B cell (primary cell): ENCODE measurements around the gene LARGE1. TPM values are rescaled to one million over a fixed set of nuclear protein-coding genes. Genes with fewer than 3 reads are reported as not detected.

Experiments used
- ATAC-seq: fragments of 200-7000 bp; cut with Tn5 transposase; one replicate; pipeline ENCODE4 v1.10.0; 2021; ENCODE audit warnings: low read depth, mild to moderate bottlenecking, moderate number of reproducible peaks, moderate library complexity
- CTCF ChIA-PET: fragments of 350-600 bp; sonication (Branson Sonifier 250); formaldehyde crosslinking; loops from one replicate; lab custom pipeline; 2021; ENCODE audit warnings: antibody characterized with exemption, inconsistent platforms; lab: Charles Lee
- POLR2A ChIA-PET: fragments of 350-600 bp; sonication (Branson Sonifier 250); formaldehyde crosslinking; loops from one replicate; lab custom pipeline; 2021; ENCODE audit warnings: antibody characterized with exemption; lab: Charles Lee
- DNase-seq: peaks from one replicate; pipeline ENCODE4 v3.0.0; 2013
- H2AFZ ChIP-seq: 2 replicates; pipeline ENCODE4 v1.6.1; 2012; ENCODE audit warnings: mild to moderate bottlenecking, low read depth, low read length; ENCODE audit not compliant: insufficient read depth, poor library complexity, severe bottlenecking
- H3K27ac ChIP-seq, 2 donors: 1 replicate in 1 of 2; 2 replicates in 1 of 2; pipeline ENCODE4 v1.5.1; 2012 to 2013; ENCODE audit warnings: low read length in 2 of 2, mild to moderate bottlenecking in 2 of 2, moderate library complexity in 1 of 2
- H3K27me3 ChIP-seq, 4 experiments: fragments of 200-600 bp in 1 of 4; sonication (generic) in 1 of 4; replicated peaks in 1 of 4; 1 replicate in 2 of 4; 2 replicates in 2 of 4; pipeline versions ENCODE4 v1.6.1 to v1.7.0; 2013 to 2016; ENCODE audit warnings: low read length in 3 of 4, mild to moderate bottlenecking in 2 of 4, mixed read lengths in 1 of 4, moderate library complexity in 1 of 4; ENCODE audit not compliant: insufficient read depth in 4 of 4, control insufficient read depth in 3 of 4; ENCODE audit errors: control extremely low read depth in 1 of 4
- H3K36me3 ChIP-seq, 2 experiments: replicated peaks in 1 of 2; 1 replicate in 1 of 2; 2 replicates in 1 of 2; pipeline versions ENCODE4 v1.6.1 to v1.7.1; 2013; ENCODE audit warnings: low read length in 1 of 2; ENCODE audit not compliant: insufficient read depth in 2 of 2, control insufficient read depth in 1 of 2; ENCODE audit errors: control extremely low read depth in 1 of 2, extremely low read depth in 1 of 2
- H3K4me1 ChIP-seq, 2 donors: fragments of 200-600 bp in 1 of 2; sonication (generic) in 1 of 2; 1 replicate in 1 of 2; 2 replicates in 1 of 2; pipeline versions ENCODE4 v1.5.1 to v1.6.1; 2013 to 2017; ENCODE audit warnings: low read length in 2 of 2; ENCODE audit not compliant: control insufficient read depth in 2 of 2, insufficient read depth in 2 of 2
- H3K4me2 ChIP-seq: replicated peaks from 2 replicates; pipeline ENCODE3; 2012; ENCODE audit warnings: mild to moderate bottlenecking, low read depth, low read length; ENCODE audit not compliant: poor library complexity, severe bottlenecking
- H3K4me3 ChIP-seq, 5 experiments: fragments of 200-600 bp in 1 of 5; sonication (generic) in 1 of 5; 1 replicate in 3 of 5; 2 replicates in 2 of 5; pipeline versions ENCODE4 v1.5.1 to v1.7.0; 2011 to 2016; ENCODE audit warnings: low read length in 4 of 5, mild to moderate bottlenecking in 4 of 5, low read depth in 2 of 5, control low read depth in 1 of 5, moderate library complexity in 1 of 5; ENCODE audit not compliant: insufficient read depth in 1 of 5; ENCODE audit errors: control extremely low read depth in 1 of 5, extremely low read depth in 1 of 5
- H3K79me2 ChIP-seq: fragments of 200-600 bp; sonication (generic); one replicate; pipeline ENCODE4 v1.6.0; 2016; ENCODE audit warnings: low read length; ENCODE audit not compliant: control insufficient read depth, insufficient read depth
- H3K9ac ChIP-seq: fragments of 200-600 bp; sonication (generic); 2 replicates; pipeline ENCODE4 v1.6.1; 2017; ENCODE audit warnings: mild to moderate bottlenecking, low read length, moderate library complexity
- H3K9me3 ChIP-seq, 3 donors: one replicate each; pipeline versions ENCODE4 v1.6.1 to v1.7.1; 2013; ENCODE audit warnings: low read length in 2 of 3; ENCODE audit not compliant: control insufficient read depth in 2 of 3, insufficient read depth in 1 of 3; ENCODE audit errors: control extremely low read depth in 1 of 3
- H4K20me1 ChIP-seq: 2 replicates; pipeline ENCODE4 v1.6.0; 2012; ENCODE audit warnings: mild to moderate bottlenecking, low read length; ENCODE audit not compliant: insufficient read depth, control insufficient read depth, poor library complexity, severe bottlenecking
- H3K27ac Mint-ChIP-seq: one replicate; pipeline ENCODE4 v1.8.0; 2021; ENCODE audit warnings: mixed read lengths
- H3K27me3 Mint-ChIP-seq: one replicate; pipeline ENCODE4 v1.8.0; 2021; ENCODE audit warnings: mixed read lengths
- H3K4me1 Mint-ChIP-seq: one replicate; pipeline ENCODE4 v1.8.0; 2021; ENCODE audit warnings: mixed read lengths
- H3K4me3 Mint-ChIP-seq: one replicate; pipeline ENCODE4 v1.8.0; 2021; ENCODE audit warnings: mixed read lengths
- H3K9me3 Mint-ChIP-seq: one replicate; pipeline ENCODE4 v1.8.0; 2022; ENCODE audit warnings: mixed read lengths; ENCODE audit not compliant: insufficient read depth
- CTCF ChIP-seq: fragments of 200-600 bp; IDR thresholded peaks from one replicate; pipeline ENCODE4 v1.8.0; 2022; ENCODE audit warnings: antibody characterized with exemption, mild to moderate bottlenecking
- EZH2 ChIP-seq: IDR thresholded peaks from 2 replicates; pipeline ENCODE4 v1.6.1; 2012; ENCODE audit warnings: borderline replicate concordance, low read depth, mild to moderate bottlenecking, moderate library complexity, low read length; ENCODE audit not compliant: insufficient read depth, poor library complexity, severe bottlenecking
- WGBS: methylation state at CpG from one replicate; pipeline ENCODE4 v1.1.5; 2013; ENCODE audit warnings: missing lambda C conversion rate; ENCODE audit not compliant: insufficient coverage; 5-methylcytosine and 5-hydroxymethylcytosine counted together
- intact Hi-C: fragments of 100-400 bp; cut with micrococcal nuclease; formaldehyde crosslinking; loops from one replicate; pipeline ENCODE4 v1.10.0; 2022
- polyA plus RNA-seq: library from polyadenylated mRNA; depleted of rRNA; stranded (reverse); fragments of >200 nt; gene quantifications from 2 replicates; pipeline ENCODE4 v1.2.3, GENCODE V29; 2012
- total RNA-seq, 2 donors: library from RNA; stranded (reverse); fragments of 120-200 nt in 1 of 2; gene quantifications; 1 replicate in 1 of 2; 2 replicates in 1 of 2; pipeline versions ENCODE4 v1.2.3 to v1.2.4, GENCODE V29; 2013 to 2022

The LARGE1 gene
- total and polyA plus RNA-seq, 2 donors (not counting 1 experiment from before 2014, with no cell fraction given): 20.7 to 82.0 TPM

GRCh38 chr22:33919391-33920196 is 682 bp downstream of the LARGE1 start:
- ChIA-PET CTCF (interaction anchor here (0.5 to 3.1 kb wide), 11 partner anchors 19 to 914 kb away, joined by 3 to 22 read pairs (median 4); no protein-coding TSS in a partner anchor), POLR2A (interaction anchor here (0.6 to 1.0 kb wide), 5 partner anchors 10 to 399 kb away, joined by 3 to 9 read pairs (median 4); no protein-coding TSS in a partner anchor)
- no peaks in the 10 kb centered on the region for H3K9me3 Mint-ChIP-seq
- peaks cover 35% of the 10 kb centered on the region for H4K20me1 ChIP-seq
- H2AFZ ChIP-seq: peak overlapping the region; percentile 56
- H3K4me1 Mint-ChIP-seq: peaks cover 58% of the 10 kb centered on the region
- peaks cover 0 to 22% (median 3%) of the 10 kb centered on the region in 4 experiments for H3K27me3 ChIP-seq
- DNase-seq (peak; percentile 69), ATAC-seq (no peak)
- peaks cover 62% of the 10 kb centered on the region for H3K79me2 ChIP-seq
- H3K27me3 Mint-ChIP-seq: no peaks in the 10 kb centered on the region
- H3K4me3 ChIP-seq: peak overlapping the region in 4 of 5 experiments; percentile 66 to 81 (median 74)
- H3K27ac Mint-ChIP-seq: peak overlapping the region; percentile 85
- H3K4me1 ChIP-seq: peaks cover 41 to 48% of the 10 kb centered on the region in 2 donors
- H3K4me3 Mint-ChIP-seq: peak overlapping the region; percentile 96
- peak overlapping the region in 1 of 2 donors; percentile 50 for H3K27ac ChIP-seq
- H3K4me2 ChIP-seq: peak overlapping the region; percentile 84
- peak overlapping the region; percentile 77 for H3K9ac ChIP-seq
- intact Hi-C loops: loop anchor here (1.0 to 5.0 kb wide), 3 partner anchors 23 to 400 kb away; no protein-coding TSS in a partner anchor
- WGBS: under 1% methylated on average over 57 of the region's 57 CpGs
- TF ChIP-seq CTCF: no peak
- TF ChIP-seq EZH2: no peak
- H3K9me3 ChIP-seq: peaks cover 0 to 9% (median 5%) of the 10 kb centered on the region in 3 donors
- H3K36me3 ChIP-seq: no peaks in the 10 kb centered on the region
